ENCODE measurements around the gene AKAP6.

AKAP6 gene

GRCh38 chr14:32737621-32738020 lies 408.5 kb downstream of the AKAP6 start:
- Histone ChIP-seq H3K9me3 (ENCODE audit: control insufficient read depth in 2 of 2, low read length in 2 of 2) (no peaks in the 10 kb centered on the region), H3K27ac (ENCODE audit: low read depth in 2 of 2, low read length in 2 of 2) (no peak overlapping the region), H3K36me3 (ENCODE audit: control insufficient read depth in 2 of 2, insufficient read depth in 2 of 2, low read length in 2 of 2) (no peaks in the 10 kb centered on the region)

GRCh38 chr14:32738206-32738871 lies 409.2 kb downstream of the AKAP6 start:
- Histone ChIP-seq H3K4me3 (ENCODE audit: low read length in 2 of 2) (no peak overlapping the region), H3K9ac (ENCODE audit: low read depth in 1 of 2, low read length in 2 of 2) (no peak overlapping the region), H3K27ac (ENCODE audit: low read depth in 2 of 2, low read length in 2 of 2) (no peak overlapping the region), H3K36me3 (ENCODE audit: control insufficient read depth in 2 of 2, insufficient read depth in 2 of 2, low read length in 2 of 2) (no peaks in the 10 kb centered on the region), H3K9me3 (ENCODE audit: control insufficient read depth in 2 of 2, low read length in 2 of 2) (no peaks in the 10 kb centered on the region), H3K4me1 (ENCODE audit: control insufficient read depth in 2 of 2, insufficient read depth in 2 of 2, low read length in 2 of 2) (no peaks in the 10 kb centered on the region), H3K27me3 (ENCODE audit: control insufficient read depth in 2 of 2, insufficient read depth in 2 of 2, low read length in 2 of 2) (no peaks in the 10 kb centered on the region)

More at GRCh38 chr14:32737621-32738020, 408.5 kb downstream of the AKAP6 start:
- Histone ChIP-seq H3K27me3 (ENCODE audit: control insufficient read depth in 2 of 2, insufficient read depth in 2 of 2, low read length in 2 of 2) (no peaks in the 10 kb centered on the region), H3K9ac (ENCODE audit: low read depth in 1 of 2, low read length in 2 of 2) (no peak overlapping the region), H3K4me3 (ENCODE audit: low read length in 2 of 2) (no peak overlapping the region), H3K4me1 (ENCODE audit: control insufficient read depth in 2 of 2, insufficient read depth in 2 of 2, low read length in 2 of 2) (no peaks in the 10 kb centered on the region)

GRCh38 chr14:32744811-32745445 lies 415.8 kb downstream of the AKAP6 start:
- H3K27me3 ChIP-seq (ENCODE audit: control insufficient read depth in 2 of 2, insufficient read depth in 2 of 2, low read length in 2 of 2) = no peaks in the 10 kb centered on the region
- H3K9me3 ChIP-seq (ENCODE audit: control insufficient read depth in 2 of 2, low read length in 2 of 2) = no peaks in the 10 kb centered on the region
- H3K9ac ChIP-seq (ENCODE audit: low read depth in 1 of 2, low read length in 2 of 2) = no peak overlapping the region
- H3K4me3 ChIP-seq (ENCODE audit: low read length in 2 of 2) = no peak overlapping the region
- no peaks in the 10 kb centered on the region for H3K36me3 ChIP-seq (ENCODE audit: control insufficient read depth in 2 of 2, insufficient read depth in 2 of 2, low read length in 2 of 2)
- H3K4me1 ChIP-seq (ENCODE audit: control insufficient read depth in 2 of 2, insufficient read depth in 2 of 2, low read length in 2 of 2) = no peaks in the 10 kb centered on the region
- no peak overlapping the region for H3K27ac ChIP-seq (ENCODE audit: low read depth in 2 of 2, low read length in 2 of 2)

- H3K36me3 ChIP-seq (ENCODE audit: control insufficient read depth in 2 of 2, insufficient read depth in 2 of 2, low read length in 2 of 2) = no peaks in the 10 kb centered on the region
- no peaks in the 10 kb centered on the region for H3K4me1 ChIP-seq (ENCODE audit: control insufficient read depth in 2 of 2, insufficient read depth in 2 of 2, low read length in 2 of 2)
- H3K9ac ChIP-seq (ENCODE audit: low read depth in 1 of 2, low read length in 2 of 2) = no peak overlapping the region
- no peak overlapping the region for H3K27ac ChIP-seq (ENCODE audit: low read depth in 2 of 2, low read length in 2 of 2)
- peaks cover 0 to 3% of the 10 kb centered on the region in 2 donors for H3K9me3 ChIP-seq (ENCODE audit: control insufficient read depth in 2 of 2, low read length in 2 of 2)
- no peak overlapping the region for H3K4me3 ChIP-seq (ENCODE audit: low read length in 2 of 2)
- H3K27me3 ChIP-seq (ENCODE audit: control insufficient read depth in 2 of 2, insufficient read depth in 2 of 2, low read length in 2 of 2) = no peaks in the 10 kb centered on the region
These were observed 425.1 kb downstream of the AKAP6 start for GRCh38 chr14:32754209-32754608.

GRCh38 chr14:32756173-32756572 lies 427.1 kb downstream of the AKAP6 start:
- Histone ChIP-seq H3K9ac (ENCODE audit: low read depth in 1 of 2, low read length in 2 of 2) (no peak overlapping the region), H3K4me1 (ENCODE audit: control insufficient read depth in 2 of 2, insufficient read depth in 2 of 2, low read length in 2 of 2) (no peaks in the 10 kb centered on the region), H3K27ac (ENCODE audit: low read depth in 2 of 2, low read length in 2 of 2) (no peak overlapping the region), H3K27me3 (ENCODE audit: control insufficient read depth in 2 of 2, insufficient read depth in 2 of 2, low read length in 2 of 2) (no peaks in the 10 kb centered on the region), H3K9me3 (ENCODE audit: control insufficient read depth in 2 of 2, low read length in 2 of 2) (peaks cover 0 to 3% of the 10 kb centered on the region in 2 donors), H3K4me3 (ENCODE audit: low read length in 2 of 2) (no peak overlapping the region), H3K36me3 (ENCODE audit: control insufficient read depth in 2 of 2, insufficient read depth in 2 of 2, low read length in 2 of 2) (no peaks in the 10 kb centered on the region)

GRCh38 chr14:32756775-32757174 lies 427.7 kb downstream of the AKAP6 start:
- no peak overlapping the region for H3K9ac ChIP-seq (ENCODE audit: low read depth in 1 of 2, low read length in 2 of 2)
- H3K9me3 ChIP-seq (ENCODE audit: control insufficient read depth in 2 of 2, low read length in 2 of 2) = peaks cover 0 to 3% of the 10 kb centered on the region in 2 donors
- H3K27me3 ChIP-seq (ENCODE audit: control insufficient read depth in 2 of 2, insufficient read depth in 2 of 2, low read length in 2 of 2) = no peaks in the 10 kb centered on the region
- no peaks in the 10 kb centered on the region for H3K4me1 ChIP-seq (ENCODE audit: control insufficient read depth in 2 of 2, insufficient read depth in 2 of 2, low read length in 2 of 2)
- no peak overlapping the region for H3K27ac ChIP-seq (ENCODE audit: low read depth in 2 of 2, low read length in 2 of 2)
- no peaks in the 10 kb centered on the region for H3K36me3 ChIP-seq (ENCODE audit: control insufficient read depth in 2 of 2, insufficient read depth in 2 of 2, low read length in 2 of 2)
- no peak overlapping the region for H3K4me3 ChIP-seq (ENCODE audit: low read length in 2 of 2)

- Histone ChIP-seq H3K27me3 (ENCODE audit: control insufficient read depth in 2 of 2, insufficient read depth in 2 of 2, low read length in 2 of 2) (no peaks in the 10 kb centered on the region), H3K9me3 (ENCODE audit: control insufficient read depth in 2 of 2, low read length in 2 of 2) (peaks cover 0 to 3% of the 10 kb centered on the region in 2 donors), H3K9ac (ENCODE audit: low read depth in 1 of 2, low read length in 2 of 2) (no peak overlapping the region), H3K4me1 (ENCODE audit: control insufficient read depth in 2 of 2, insufficient read depth in 2 of 2, low read length in 2 of 2) (no peaks in the 10 kb centered on the region), H3K27ac (ENCODE audit: low read depth in 2 of 2, low read length in 2 of 2) (no peak overlapping the region), H3K4me3 (ENCODE audit: low read length in 2 of 2) (no peak overlapping the region), H3K36me3 (ENCODE audit: control insufficient read depth in 2 of 2, insufficient read depth in 2 of 2, low read length in 2 of 2) (no peaks in the 10 kb centered on the region)
These were observed 428.5 kb downstream of the AKAP6 start for GRCh38 chr14:32757568-32757967.

GRCh38 chr14:32761381-32761968 lies 432.4 kb downstream of the AKAP6 start:
- Histone ChIP-seq H3K9ac (ENCODE audit: low read depth in 1 of 2, low read length in 2 of 2) (no peak overlapping the region), H3K4me3 (ENCODE audit: low read length in 2 of 2) (no peak overlapping the region), H3K4me1 (ENCODE audit: control insufficient read depth in 2 of 2, insufficient read depth in 2 of 2, low read length in 2 of 2) (no peaks in the 10 kb centered on the region), H3K9me3 (ENCODE audit: control insufficient read depth in 2 of 2, low read length in 2 of 2) (no peaks in the 10 kb centered on the region), H3K27me3 (ENCODE audit: control insufficient read depth in 2 of 2, insufficient read depth in 2 of 2, low read length in 2 of 2) (no peaks in the 10 kb centered on the region), H3K27ac (ENCODE audit: low read depth in 2 of 2, low read length in 2 of 2) (no peak overlapping the region), H3K36me3 (ENCODE audit: control insufficient read depth in 2 of 2, insufficient read depth in 2 of 2, low read length in 2 of 2) (no peaks in the 10 kb centered on the region)

- H3K27ac ChIP-seq (ENCODE audit: low read depth in 2 of 2, low read length in 2 of 2) = no peak overlapping the region
These were observed 433.8 kb downstream of the AKAP6 start for GRCh38 chr14:32762886-32763285.

GRCh38 chr14:32763673-32764072 lies 434.6 kb downstream of the AKAP6 start:
- no peaks in the 10 kb centered on the region for H3K36me3 ChIP-seq (ENCODE audit: control insufficient read depth in 2 of 2, insufficient read depth in 2 of 2, low read length in 2 of 2)
- no peak overlapping the region for H3K9ac ChIP-seq (ENCODE audit: low read depth in 1 of 2, low read length in 2 of 2)
- no peaks in the 10 kb centered on the region for H3K4me1 ChIP-seq (ENCODE audit: control insufficient read depth in 2 of 2, insufficient read depth in 2 of 2, low read length in 2 of 2)
- H3K27ac ChIP-seq (ENCODE audit: low read depth in 2 of 2, low read length in 2 of 2) = no peak overlapping the region
- H3K27me3 ChIP-seq (ENCODE audit: control insufficient read depth in 2 of 2, insufficient read depth in 2 of 2, low read length in 2 of 2) = no peaks in the 10 kb centered on the region
- H3K9me3 ChIP-seq (ENCODE audit: control insufficient read depth in 2 of 2, low read length in 2 of 2) = no peaks in the 10 kb centered on the region
- no peak overlapping the region for H3K4me3 ChIP-seq (ENCODE audit: low read length in 2 of 2)

More at GRCh38 chr14:32762886-32763285, 433.8 kb downstream of the AKAP6 start:
- H3K27me3 ChIP-seq (ENCODE audit: control insufficient read depth in 2 of 2, insufficient read depth in 2 of 2, low read length in 2 of 2) = no peaks in the 10 kb centered on the region
- no peaks in the 10 kb centered on the region for H3K36me3 ChIP-seq (ENCODE audit: control insufficient read depth in 2 of 2, insufficient read depth in 2 of 2, low read length in 2 of 2)
- no peaks in the 10 kb centered on the region for H3K9me3 ChIP-seq (ENCODE audit: control insufficient read depth in 2 of 2, low read length in 2 of 2)
- H3K9ac ChIP-seq (ENCODE audit: low read depth in 1 of 2, low read length in 2 of 2) = no peak overlapping the region
- no peak overlapping the region for H3K4me3 ChIP-seq (ENCODE audit: low read length in 2 of 2)
- H3K4me1 ChIP-seq (ENCODE audit: control insufficient read depth in 2 of 2, insufficient read depth in 2 of 2, low read length in 2 of 2) = no peaks in the 10 kb centered on the region

Measured in mucosa of rectum (tissue), 2 donors.